K562 (cell line): Measurements from ENCODE around the gene TFPT. TPM values are rescaled to one million over a fixed set of nuclear protein-coding genes. Genes with fewer than 3 reads are reported as not detected.

Experiments
- ATAC-seq: fragments of 200-7000 bp; cut with Tn5 transposase; 3 replicates; pipeline ENCODE4 v1.9.1; 2020; ENCODE audit warnings: moderate library complexity
- BruUV-seq: library from RNA; stranded (reverse); fragments of 400-500 nt; replicated peaks from 2 replicates; lab custom pipeline; 2021; lab: Mats Ljungman, UMichigan
- CTCF ChIA-PET: fragments of 300-600 bp; formaldehyde crosslinking; extraction: SDS; loops from one replicate; lab custom pipeline; 2021; ENCODE audit warnings: low intra/inter-chr PET ratio; lab: Yijun Ruan, JAX
- POLR2A ChIA-PET: fragments of 300-600, 350-650 bp; sonication (Branson Sonifier 250); formaldehyde crosslinking; extraction: SDS; loops from one replicate; lab custom pipeline; 2021; ENCODE audit warnings: antibody characterized with exemption, inconsistent platforms; lab: Yijun Ruan, JAX
- DNase-seq, 4 experiments: peaks; one replicate each; pipeline versions ENCODE4 v3.0.0 to v3.0.0-alpha.2; 2011 to 2018; ENCODE audit warnings: low spot score in 3 of 4, mixed read lengths in 3 of 4; ENCODE audit errors: extremely low read depth in 1 of 4
- FAIRE-seq: peaks from 2 replicates; lab custom pipeline; 2011; peaks lifted over from hg19 to GRCh38; lab: Jason Lieb, UNC
- H2AFZ ChIP-seq: 2 replicates; pipeline ENCODE4 v1.6.0; 2011; ENCODE audit warnings: low read depth, low read length, control low read depth, inconsistent platforms
- H3K27ac ChIP-seq: fragments of 200-600 bp; 3 replicates; pipeline ENCODE4 v1.8.0; 2011; ENCODE audit warnings: low read depth, mild to moderate bottlenecking, control low read depth, inconsistent platforms, low read length, moderate library complexity, mixed read lengths; ENCODE audit errors: extremely low read depth
- H3K27me3 ChIP-seq, 2 experiments: fragments of 300-600 bp in 1 of 2; 2 replicates in 1 of 2; 3 replicates in 1 of 2; pipeline versions ENCODE4 v1.6.0 to v1.8.0; 2011; ENCODE audit warnings: inconsistent platforms in 2 of 2, low read length in 2 of 2, mild to moderate bottlenecking in 1 of 2, mixed read lengths in 1 of 2, moderate library complexity in 1 of 2; ENCODE audit not compliant: control insufficient read depth in 2 of 2, insufficient read depth in 2 of 2
- H3K36me3 ChIP-seq: fragments of 300-600 bp; 3 replicates; pipeline ENCODE4 v1.8.0; 2011; ENCODE audit warnings: mild to moderate bottlenecking, low read length, inconsistent platforms; ENCODE audit not compliant: control insufficient read depth, insufficient read depth
- H3K4me1 ChIP-seq, 2 experiments: fragments of 200-600 bp in 1 of 2; replicated peaks in 1 of 2; 2 replicates in 1 of 2; 3 replicates in 1 of 2; pipeline versions ENCODE4 v1.5.1 to v1.8.0; 2011; ENCODE audit warnings: inconsistent platforms in 2 of 2, low read length in 2 of 2, mild to moderate bottlenecking in 1 of 2, mixed read lengths in 1 of 2, moderate library complexity in 1 of 2; ENCODE audit not compliant: control insufficient read depth in 2 of 2, insufficient read depth in 2 of 2
- H3K4me2 ChIP-seq: 2 replicates; pipeline ENCODE4 v1.6.1; 2011; ENCODE audit warnings: low read length, control low read depth, inconsistent platforms, mixed read lengths; ENCODE audit not compliant: insufficient read depth
- H3K4me3 ChIP-seq: fragments of 200-600 bp; sonication (generic), shearing (Covaris generic); 2 replicates; pipeline ENCODE4 v1.5.1; 2016; ENCODE audit warnings: control low read depth, inconsistent platforms
- H3K79me2 ChIP-seq: fragments of 200-600 bp; 3 replicates; pipeline ENCODE4 v1.8.0; 2011; ENCODE audit warnings: low read length, inconsistent platforms; ENCODE audit not compliant: control insufficient read depth, insufficient read depth
- H3K9ac ChIP-seq, 2 experiments: 2 replicates each; pipeline versions ENCODE4 v1.6.0 to v1.6.1; 2011; ENCODE audit warnings: low read depth in 2 of 2, low read length in 2 of 2, control low read depth in 1 of 2, inconsistent platforms in 1 of 2, mild to moderate bottlenecking in 1 of 2, mixed read lengths in 1 of 2; ENCODE audit not compliant: insufficient read depth in 1 of 2
- H3K9me1 ChIP-seq: one replicate; pipeline ENCODE4 v1.6.0; 2011; ENCODE audit warnings: inconsistent platforms, mild to moderate bottlenecking, low read length, moderate library complexity; ENCODE audit not compliant: control insufficient read depth, insufficient read depth
- H3K9me3 ChIP-seq: replicated peaks from 2 replicates; pipeline ENCODE4 v1.5.1; 2011; ENCODE audit warnings: low read depth, low read length, inconsistent platforms; ENCODE audit not compliant: control insufficient read depth, insufficient read depth
- H4K20me1 ChIP-seq: replicated peaks from 2 replicates; pipeline ENCODE4 v1.6.1; 2011; ENCODE audit warnings: low read length, inconsistent platforms, mixed read lengths; ENCODE audit not compliant: control insufficient read depth, insufficient read depth
- RBFOX2 ChIP-seq: fragments of 200-400 bp; formaldehyde crosslinking; IDR thresholded peaks from 2 replicates; pipeline ENCODE4 v1.6.1; 2017; ENCODE audit warnings: low read depth, mild to moderate bottlenecking, low read length, moderate library complexity
- ZNF23 ChIP-seq: fragments of 250-450 bp; sonication (Bioruptor Pico); IDR thresholded peaks from 2 replicates; pipeline ENCODE4 v1.4.0; 2020; ENCODE audit warnings: mild to moderate bottlenecking
- ZNF316 ChIP-seq: fragments of 450-650 bp; IDR thresholded peaks from 2 replicates; pipeline ENCODE4 v1.6.1; 2016
- WGBS: fragments of 100-300 bp; shearing (Covaris generic); methylation state at CpG from one replicate; pipeline ENCODE4 v1.1.6; 2016; ENCODE audit warnings: low coverage, mixed read lengths; ENCODE audit not compliant: insufficient coverage; ENCODE audit errors: missing lambda C conversion rate; 5-methylcytosine and 5-hydroxymethylcytosine counted together
- in situ Hi-C: fragments of 300-500 bp; cut with MboI; formaldehyde crosslinking; loops from 4 replicates; pipeline ENCODE4 v1.15.0; 2018; ENCODE audit warnings: inconsistent platforms, mixed read lengths
- intact Hi-C: fragments of 100-400 bp; cut with micrococcal nuclease; formaldehyde crosslinking; loops from 2 replicates; pipeline ENCODE4 v1.14.2; 2022
- polyA plus RNA-seq, 8 experiments: library from polyadenylated mRNA; depleted of rRNA in 4 of 8; stranded (reverse) in 5 of 8; unstranded in 3 of 8; fragments of >200 nt; fragmentation: Nextera tagmentation in 2 of 8; fragmentation: Illumina TruSeq in 1 of 8; extraction: Ambion mirVana in 2 of 8; extraction: Trizol in 1 of 8; gene quantifications; 2 replicates each; pipeline versions ENCODE4 v1.2.1 to v1.2.3, GENCODE V29; 2011 to 2014; ENCODE audit warnings: inconsistent platforms in 1 of 8, missing spikeins in 1 of 8
- total RNA-seq, 7 experiments: library from RNA; depleted of rRNA in 6 of 7; stranded (reverse); fragments of >200 nt in 6 of 7; fragmentation: Illumina TruSeq in 2 of 7; extraction: Trizol in 2 of 7; gene quantifications; 2 replicates each; pipeline versions ENCODE4 v1.2.1 to v1.2.3, GENCODE V29; 2011 to 2021; ENCODE audit warnings: low replicate concordance in 1 of 7
- TF ChIP-seq, protein P1 (sequence below): sonication (generic); formaldehyde crosslinking; IDR thresholded peaks from 2 replicates; pipeline ENCODE4 v1.8.1; 2022; ENCODE audit warnings: missing genetic modification reagents

Gene TFPT
- total and polyA plus RNA-seq, 9 of the 15 experiments (the other 6 are each of a cell fraction or from before 2014, with no cell fraction given), result 0.72 to 16.4 (median 9.2) TPM

- TF ChIP-seq, protein P1, sequence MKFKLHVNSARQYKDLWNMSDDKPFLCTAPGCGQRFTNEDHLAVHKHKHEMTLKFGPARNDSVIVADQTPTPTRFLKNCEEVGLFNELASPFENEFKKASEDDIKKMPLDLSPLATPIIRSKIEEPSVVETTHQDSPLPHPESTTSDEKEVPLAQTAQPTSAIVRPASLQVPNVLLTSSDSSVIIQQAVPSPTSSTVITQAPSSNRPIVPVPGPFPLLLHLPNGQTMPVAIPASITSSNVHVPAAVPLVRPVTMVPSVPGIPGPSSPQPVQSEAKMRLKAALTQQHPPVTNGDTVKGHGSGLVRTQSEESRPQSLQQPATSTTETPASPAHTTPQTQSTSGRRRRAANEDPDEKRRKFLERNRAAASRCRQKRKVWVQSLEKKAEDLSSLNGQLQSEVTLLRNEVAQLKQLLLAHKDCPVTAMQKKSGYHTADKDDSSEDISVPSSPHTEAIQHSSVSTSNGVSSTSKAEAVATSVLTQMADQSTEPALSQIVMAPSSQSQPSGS (CRISPR knock-in tag), result no peak
- TF ChIP-seq ZNF316 (no peak), ZNF23 (CRISPR knock-in tag) (no peak), RBFOX2 (0 out of 2 replicates have a peak, but pooled peaks have one; percentile 20)
- Histone ChIP-seq H3K9me1 (no peaks in the 10 kb centered on the region), H3K27me3 (no peaks in the 10 kb centered on the region), H3K4me3 (no peak overlapping the region), H3K27ac (no peak overlapping the region), H3K4me2 (no peak overlapping the region), H2AFZ (no peak overlapping the region), H3K9ac (0 out of 4 replicates have a peak overlapping the region, but pooled peaks of 1 of the 2 experiments have one; percentile 8), H4K20me1 (no peaks in the 10 kb centered on the region; the same call in 1 of the 2 replicates), H3K36me3 (peaks cover 96% of the 10 kb centered on the region; the same call in 2 of the 3 replicates), H3K4me1 (peaks cover 0 to 10% of the 10 kb centered on the region in 2 experiments; a peak in 1 of 5 replicates), H3K9me3 (no peaks in the 10 kb centered on the region), H3K79me2 (no peaks in the 10 kb centered on the region)
- in situ Hi-C loops, result no loop called here
- 80% methylated on average over 6 of the region's 12 CpGs for WGBS
- CTCF ChIA-PET, result no interaction called here
- DNase-seq (no peak), ATAC-seq (no peak), FAIRE-seq (no peak)
- no TSS peak for BruUV-seq
- POLR2A ChIA-PET, result interaction anchor here (0.6 to 4.1 kb wide), 4 partner anchors 9 to 62 kb away, joined by 3 to 29 read pairs (median 4); partner anchors contain the start of gene CNOT3
- intact Hi-C loops, result no loop called here
Measured at GRCh38 chr19:54149021-54149812, 33.8 kb upstream of the TFPT start.
